GM19395 (cell line): ENCODE measurements around the gene CYP11A1.

Source experiments
- ATAC-seq: cut with Tn5 transposase; IDR thresholded peaks from one replicate; pipeline ENCODE4 v1.9.1; 2021; ENCODE audit warnings: mild to moderate bottlenecking, moderate library complexity; ENCODE audit not compliant: unreplicated experiment

Gene CYP11A1

DNA sequence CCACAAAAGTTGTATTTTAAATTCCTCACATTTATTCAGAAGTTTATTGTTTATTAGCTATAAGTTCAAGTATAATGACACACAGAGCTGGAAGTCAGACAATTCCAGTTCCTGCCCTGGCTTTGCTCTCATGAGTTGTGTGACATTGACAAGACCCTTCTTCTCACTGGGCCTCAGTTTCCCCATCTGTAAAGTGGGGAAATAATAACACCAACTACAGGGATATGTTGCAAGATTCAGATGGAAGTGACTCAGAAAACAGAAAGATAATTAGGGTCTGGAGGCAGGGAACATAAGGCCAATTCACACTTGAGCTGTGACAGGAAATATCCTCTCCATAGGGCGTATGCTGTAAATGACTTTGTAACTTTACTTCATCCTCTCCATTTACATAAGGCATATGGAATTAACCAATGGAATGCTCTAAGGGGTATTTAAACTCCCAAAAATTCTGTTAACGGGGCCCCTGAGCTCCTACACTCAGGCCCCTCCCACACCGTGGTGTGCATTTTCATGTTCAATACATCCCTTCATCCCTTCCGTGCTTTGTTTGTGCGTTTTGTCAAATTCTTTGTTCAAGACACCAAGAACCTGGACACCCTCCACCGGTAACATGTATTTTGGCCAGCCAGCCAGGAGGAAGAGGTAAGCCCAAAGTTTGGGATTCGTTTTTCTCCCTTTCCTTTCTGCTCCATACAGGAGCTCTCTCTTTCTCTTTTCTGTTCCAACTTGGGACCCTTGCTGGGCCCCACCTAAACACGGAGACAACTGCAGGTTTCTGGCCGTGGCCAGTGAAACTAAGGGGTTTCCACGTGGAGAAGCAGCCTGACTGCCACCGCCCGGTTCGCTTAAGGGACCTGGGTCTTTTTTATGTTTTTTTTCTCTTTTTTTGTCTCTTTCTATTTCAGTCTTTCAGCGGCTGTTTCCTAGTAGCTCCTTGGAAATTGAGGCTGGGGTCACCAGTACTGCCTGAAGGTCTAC lies 16.9 kb downstream of the CYP11A1 start:
- no peak for ATAC-seq

DNA sequence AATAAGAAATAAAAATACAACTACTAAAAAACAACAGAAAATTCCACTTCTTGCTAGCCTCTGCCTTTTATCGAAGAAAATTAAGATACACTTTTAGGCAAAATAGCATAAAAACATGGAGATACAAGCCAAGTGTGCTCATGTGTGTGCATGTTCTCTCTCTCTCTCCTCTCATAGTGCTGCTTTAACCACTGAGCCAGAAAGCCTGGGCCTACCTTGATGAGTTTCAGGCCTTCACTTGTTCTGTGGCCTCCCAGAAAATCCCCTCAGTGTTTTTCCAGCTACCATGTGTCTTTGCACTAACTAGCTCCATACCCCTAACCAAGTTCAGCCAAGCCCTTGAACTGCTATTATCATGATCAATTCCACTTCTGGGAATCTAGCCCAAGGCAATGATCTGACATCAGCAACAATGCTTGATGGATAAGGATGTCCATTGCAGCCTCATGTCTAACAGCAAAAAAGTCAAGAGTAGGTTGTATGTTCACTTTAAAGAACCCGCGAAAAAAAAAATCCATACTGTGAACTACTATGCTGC lies 18.1 kb downstream of the CYP11A1 start:
- no peak for ATAC-seq

DNA sequence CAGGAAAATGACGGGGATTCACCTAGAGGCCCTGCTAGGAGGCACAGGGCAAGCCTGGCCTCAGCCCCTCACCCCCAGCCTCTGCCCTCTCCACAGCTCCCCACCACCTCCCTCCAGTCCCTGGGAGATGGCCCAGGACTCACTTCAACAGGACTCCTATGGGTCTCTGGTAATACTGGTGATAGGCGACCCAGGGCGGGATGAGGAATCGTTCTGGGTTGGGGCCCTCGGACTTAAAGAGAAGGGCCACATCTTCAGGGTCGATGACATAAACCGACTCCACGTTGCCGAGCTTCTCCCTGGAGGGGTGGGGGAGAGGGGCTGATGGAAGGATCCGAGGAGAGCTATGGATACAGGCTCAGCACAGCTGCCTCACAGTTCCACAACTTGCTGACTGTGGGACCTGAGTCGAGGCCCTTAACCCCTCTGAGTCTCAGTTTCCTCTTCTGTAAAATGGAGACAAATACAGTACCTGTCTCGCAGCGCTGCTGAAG lies 19.6 kb downstream of the CYP11A1 start:
- ATAC-seq: no peak

DNA sequence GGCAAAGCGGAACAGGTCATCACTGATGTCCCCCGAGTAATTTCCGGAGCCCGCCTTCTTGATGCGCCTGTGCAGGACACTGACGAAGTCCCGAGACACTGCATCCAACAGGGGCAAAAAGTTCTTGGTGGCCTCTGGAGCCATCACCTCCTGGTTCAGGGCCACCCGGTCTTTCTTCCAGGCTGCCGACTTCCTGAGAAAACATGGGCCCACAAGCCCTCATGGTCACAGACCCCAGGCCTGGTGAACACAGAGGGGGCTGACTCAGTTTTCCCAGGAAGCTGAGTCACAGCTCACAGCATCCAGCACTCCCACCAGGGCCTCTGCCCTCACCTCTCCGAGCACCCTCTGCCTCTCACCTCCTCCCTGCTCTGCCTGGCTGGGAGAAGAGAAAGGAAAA lies 22.4 kb downstream of the CYP11A1 start:
- ATAC-seq: no peak

DNA sequence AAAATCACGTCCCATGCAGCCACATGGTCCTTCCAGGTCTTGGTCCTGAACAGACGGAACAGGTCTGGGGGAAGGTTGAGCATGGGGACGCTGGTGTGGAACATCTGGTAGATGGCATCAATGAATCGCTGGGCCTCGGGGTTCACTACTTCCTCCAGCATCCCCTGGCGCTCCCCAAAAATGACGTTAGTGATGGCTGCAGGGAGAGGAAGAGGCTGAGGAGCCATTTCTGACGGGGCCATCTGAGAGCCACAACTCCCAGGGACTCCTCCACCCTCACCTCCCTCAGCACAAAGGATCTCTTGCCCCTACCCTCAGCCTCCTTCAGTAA lies 23.7 kb downstream of the CYP11A1 start:
- ATAC-seq: no peak

DNA sequence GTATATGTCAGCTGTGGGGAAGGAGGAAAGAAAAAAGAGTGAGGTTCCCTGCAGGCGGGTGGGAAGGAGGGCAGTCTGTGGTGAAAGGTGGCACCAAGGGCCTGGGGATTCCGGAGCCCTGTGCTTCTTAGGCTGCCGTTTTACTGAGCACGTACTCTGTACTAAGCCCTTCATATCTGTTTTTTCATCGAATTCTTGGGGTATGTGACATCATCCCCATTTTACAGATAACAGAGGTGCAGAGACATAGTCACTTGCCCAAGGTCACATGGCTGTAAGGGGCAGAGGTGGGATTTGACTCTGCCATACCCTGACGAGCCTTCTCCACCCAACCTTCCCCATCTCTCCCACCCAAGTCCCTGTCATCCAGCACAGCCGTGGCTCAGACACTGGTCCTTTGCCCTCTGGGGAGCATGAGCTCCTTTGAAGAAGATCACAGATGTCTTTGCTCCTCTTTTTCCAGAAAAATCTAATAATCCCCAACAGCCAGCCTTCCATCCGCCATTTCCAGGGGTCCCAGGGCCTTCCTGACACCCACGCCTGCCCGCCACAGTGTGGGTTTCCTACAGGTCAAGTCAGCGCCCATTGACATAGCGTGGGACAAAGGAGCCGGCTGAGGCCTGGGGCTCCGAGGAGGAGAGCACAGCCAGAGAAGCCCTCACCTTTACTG lies 24.2 kb downstream of the CYP11A1 start:
- ATAC-seq: no peak

DNA sequence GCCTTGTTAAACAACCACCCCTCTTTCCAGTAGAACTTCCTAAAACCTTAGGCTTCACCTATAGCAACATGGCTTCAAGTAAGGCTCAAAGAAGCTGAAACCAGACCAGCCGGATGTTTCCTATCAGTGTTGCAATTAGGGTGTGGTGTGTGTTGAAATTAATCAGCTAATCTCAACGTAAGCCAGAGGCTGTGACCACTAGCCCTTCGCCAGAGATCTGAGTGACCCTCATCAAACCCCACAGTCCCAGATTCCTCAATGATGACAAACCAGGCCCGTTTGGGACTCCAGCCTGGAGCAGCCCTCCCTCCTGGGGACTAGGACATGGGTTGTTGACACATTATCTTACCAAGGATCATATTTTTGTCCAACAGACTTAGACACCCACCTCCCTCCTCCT lies 27.3 kb downstream of the CYP11A1 start:
- ATAC-seq: no peak

DNA sequence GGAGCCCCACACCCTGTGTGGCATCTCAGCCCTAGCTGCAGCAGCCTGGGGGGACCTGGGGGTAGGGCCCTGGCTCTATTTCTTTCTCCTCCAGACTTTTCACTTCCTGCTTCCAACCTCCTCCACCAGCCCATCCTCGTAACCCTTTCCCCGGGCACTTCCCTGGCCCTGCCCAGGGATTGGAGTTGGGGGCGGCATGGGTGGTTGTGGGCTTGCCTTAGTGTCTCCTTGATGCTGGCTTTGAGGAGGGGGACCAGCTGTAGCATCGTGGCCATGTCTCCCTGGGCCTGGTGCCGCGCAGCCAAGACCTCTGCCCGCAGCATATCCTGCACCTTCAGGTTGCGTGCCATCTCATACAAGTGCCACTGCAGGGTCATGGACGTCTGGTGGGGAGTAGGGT lies 28.1 kb downstream of the CYP11A1 start:
- ATAC-seq: no peak

DNA sequence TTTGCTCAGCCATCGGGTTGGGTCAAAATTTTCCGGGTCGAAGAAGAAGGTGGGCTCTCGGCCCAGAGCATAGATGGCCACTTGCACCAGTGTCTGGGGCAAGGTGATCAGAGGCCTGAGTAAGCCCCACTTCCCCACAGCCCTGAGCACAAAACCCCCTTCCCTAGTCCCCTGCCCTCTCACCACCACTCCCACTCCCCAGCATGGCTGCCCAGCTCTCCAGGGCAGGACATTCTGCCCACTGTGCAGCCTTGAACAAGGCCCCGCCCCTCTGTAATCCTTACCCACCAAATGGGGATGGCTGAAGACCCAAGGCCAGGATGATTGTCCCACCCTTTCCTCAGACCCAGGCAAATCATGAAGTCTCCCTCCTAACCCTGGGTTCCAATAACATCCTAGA lies 28.8 kb downstream of the CYP11A1 start:
- no peak for ATAC-seq

DNA sequence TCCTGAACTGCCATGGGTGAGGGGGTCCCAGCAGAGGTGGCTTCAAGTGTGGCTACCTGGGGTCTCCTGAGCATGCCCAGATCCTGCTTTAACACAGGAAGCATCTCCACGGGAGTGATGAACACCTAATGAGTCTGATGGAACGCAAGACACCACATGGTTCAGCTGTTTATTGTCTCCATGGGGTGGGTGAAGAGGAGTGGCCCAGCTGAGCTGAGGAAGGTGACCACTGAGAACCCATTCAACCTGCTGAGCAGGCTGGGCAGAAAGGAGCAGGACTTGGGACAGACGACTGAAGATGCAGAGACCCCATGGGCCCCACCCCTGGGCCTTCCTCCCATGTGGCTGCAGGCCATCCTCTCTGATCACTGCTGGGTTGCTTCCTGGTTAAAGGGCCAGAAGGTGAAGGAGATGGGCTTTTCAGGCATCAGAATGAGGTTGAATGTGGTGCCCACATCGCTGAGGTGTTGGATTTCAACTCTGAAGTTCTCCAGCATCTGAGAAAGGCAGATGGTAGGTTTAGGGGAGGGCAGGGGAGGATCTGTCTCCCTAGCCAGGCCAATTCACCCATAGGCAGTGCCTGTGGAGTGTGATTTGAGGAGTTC lies 29.7 kb downstream of the CYP11A1 start:
- ATAC-seq: no peak

DNA sequence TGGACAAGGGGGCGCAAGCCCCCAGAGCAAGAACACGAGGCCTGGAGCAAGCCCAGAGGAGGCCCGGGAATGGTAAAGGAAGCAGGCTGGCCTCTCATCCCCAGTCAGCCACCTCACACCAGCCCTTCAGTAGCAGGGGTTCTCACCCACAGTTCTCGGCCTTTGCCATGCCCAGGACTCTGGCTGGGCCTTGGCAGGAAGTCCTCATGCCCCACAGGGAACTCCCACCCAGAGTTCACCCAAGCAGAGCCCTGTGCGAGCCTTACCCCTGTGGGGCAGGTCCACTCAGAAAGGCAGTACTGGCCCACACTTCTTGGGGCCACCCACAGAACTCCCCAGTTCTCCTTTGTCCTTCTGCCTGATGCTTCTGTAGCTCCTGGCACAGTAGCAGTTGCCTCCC lies 30.3 kb downstream of the CYP11A1 start:
- no peak for ATAC-seq

DNA sequence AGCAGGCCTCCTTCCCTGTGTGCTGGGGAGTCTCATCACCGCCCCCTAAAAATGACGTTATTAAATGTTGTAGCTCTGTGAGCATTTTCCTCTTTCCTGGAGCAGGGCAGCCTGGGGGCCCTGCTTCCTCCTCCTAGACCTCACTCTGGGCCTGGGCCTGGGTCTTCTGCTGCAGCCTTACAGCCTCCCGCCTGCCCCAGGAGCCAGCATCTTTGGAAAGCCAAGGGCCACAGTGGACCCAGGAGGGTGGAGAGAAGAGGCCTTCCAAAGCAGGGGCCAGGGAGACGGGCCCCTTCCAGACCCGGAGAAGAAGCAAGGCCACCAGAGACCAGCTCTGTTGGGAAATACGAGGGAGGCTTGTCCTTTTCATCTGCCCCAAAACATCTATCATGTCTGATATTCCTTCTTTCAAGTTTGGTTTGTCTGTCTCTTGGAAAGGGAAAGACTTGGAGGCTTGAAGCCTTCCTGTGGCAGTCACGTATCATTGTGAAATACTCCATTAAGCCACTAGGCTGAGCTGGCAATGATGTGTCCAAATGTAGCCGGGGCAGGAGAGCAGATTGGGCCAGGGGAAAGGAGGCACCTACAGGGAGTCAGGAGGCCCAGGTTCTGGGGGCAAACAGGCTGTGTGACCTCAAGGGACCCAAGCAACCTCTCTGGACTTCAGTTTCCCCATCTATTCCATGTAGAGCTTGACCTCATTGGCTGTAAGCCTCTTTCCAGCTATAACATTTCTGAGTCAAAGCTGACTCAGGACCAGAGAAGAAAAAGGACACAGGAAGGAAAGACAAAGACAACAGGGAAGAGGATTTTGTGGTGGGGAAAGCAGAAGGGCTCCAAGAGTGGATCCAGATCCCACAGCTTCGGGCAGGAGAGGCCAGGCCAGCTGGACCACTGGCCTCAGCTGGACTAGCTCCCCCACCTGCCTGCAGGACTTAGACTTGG lies 31.1 kb downstream of the CYP11A1 start:
- no peak for ATAC-seq

DNA sequence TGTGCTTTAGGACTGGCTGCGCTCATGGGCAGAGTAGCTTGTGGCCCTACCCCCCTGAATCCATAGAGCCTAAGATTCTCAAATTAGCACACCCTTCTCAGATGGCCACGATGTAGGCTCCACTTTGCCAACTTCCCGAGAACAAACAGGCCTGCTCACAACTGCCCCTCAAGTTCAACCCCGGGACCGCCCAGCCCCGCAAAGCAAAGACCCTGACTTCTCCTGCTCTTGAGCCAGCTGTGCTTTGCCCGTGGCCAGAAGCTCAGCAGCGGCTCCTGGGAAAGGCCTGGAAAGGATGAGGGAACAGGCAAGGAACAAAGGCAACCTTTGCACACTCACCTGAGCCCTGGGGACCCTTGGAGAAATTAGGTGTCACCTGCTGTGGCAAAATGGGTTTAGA lies 32.0 kb downstream of the CYP11A1 start:
- ATAC-seq: no peak

DNA sequence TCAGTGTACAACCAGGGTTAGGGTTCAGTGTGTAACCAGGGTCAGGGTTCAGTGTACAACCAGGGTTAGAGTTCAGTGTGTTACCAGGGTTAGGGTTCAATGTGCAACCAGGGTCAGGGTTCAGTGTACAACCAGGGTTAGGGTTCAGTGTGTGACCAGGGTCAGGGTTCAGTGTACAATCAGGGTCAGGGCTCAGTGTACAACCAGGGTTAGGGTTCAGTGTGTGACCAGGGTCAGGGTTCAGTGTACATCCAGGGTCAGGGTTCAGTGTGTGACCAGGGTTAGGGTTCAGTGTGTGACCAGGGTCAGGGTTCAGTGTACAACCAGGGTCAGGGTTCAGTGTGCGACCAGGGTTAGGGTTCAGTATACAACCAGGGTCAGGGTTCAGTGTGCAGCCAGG lies 33.3 kb downstream of the CYP11A1 start:
- ATAC-seq: no peak

DNA sequence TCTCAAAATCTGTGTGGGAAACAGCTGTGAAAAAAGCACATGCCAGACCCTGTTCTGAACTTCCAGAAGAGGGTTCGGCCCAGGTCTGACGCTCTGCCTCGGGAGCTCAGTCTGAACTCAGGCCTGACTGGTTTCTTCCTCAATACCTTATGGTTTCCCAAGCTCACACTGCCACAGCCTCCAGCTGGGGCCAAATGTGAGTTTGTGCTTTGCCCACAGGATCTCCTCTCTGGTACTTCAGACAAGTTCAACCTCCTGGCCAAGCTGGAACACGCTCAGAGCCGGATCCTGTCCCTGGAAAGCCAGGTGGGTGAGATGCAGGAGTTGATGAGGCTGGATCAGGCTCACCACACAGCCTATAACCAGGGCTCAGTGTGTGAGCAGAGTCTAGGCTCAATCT lies 33.8 kb downstream of the CYP11A1 start:
- no peak for ATAC-seq

DNA sequence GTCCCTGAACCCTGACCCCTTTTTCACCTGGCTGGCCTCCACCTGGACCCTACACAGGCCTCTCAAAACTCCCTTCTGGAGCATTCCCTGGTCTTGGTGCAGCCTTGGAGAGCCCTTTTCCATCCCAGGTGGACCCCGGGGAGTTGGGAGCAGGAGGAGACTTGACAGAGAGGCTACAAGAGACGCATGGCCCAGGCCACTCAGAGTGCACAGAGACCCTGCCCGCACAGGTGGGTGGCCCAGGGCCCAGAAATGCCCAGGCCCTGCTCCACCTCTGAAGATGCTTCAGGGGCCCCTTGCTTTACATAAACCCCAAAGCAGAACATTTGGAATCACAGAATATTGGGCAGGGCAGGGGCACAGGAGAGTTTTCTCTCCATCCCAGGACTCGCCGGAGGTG lies 34.4 kb downstream of the CYP11A1 start:
- no peak for ATAC-seq

DNA sequence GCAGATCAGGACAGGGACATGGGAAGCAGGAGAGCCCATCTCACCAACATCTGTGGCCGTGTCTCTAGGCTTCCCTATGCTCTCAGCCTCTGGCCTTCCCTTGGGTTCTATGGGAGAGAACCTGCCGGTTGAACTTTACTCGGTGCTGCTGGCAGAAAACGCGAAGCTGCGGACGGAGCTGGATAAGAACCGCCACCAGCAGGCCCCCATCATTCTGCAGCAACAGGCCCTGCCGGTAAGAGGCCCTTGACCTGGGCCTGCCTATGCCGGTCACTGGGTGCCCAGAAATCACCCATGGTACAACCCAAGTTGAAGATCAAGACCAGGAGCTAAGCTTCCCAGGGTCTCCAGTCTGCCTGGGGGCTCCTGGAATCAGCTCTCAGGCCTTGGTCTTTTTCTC lies 34.8 kb downstream of the CYP11A1 start:
- no peak for ATAC-seq

DNA sequence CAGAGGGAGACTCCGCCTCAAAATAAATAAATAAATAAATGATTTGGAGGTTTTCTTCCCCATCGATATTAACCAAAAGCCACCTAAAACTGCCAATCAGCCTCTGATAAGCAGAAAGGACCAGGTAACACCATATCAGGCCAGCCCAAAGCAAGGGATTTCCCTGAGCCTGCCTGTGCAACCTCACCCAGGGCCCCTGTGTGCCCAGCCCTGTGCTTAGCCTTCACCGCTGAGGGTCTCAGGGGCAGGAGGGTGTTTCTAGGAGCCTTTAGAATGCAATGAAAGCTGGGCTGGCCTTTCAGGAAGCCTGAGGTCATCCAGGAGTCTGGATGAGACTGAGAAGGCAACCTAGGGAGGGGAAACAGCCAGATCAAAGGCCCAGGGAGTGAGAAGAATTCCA lies 35.4 kb downstream of the CYP11A1 start:
- no peak for ATAC-seq

DNA sequence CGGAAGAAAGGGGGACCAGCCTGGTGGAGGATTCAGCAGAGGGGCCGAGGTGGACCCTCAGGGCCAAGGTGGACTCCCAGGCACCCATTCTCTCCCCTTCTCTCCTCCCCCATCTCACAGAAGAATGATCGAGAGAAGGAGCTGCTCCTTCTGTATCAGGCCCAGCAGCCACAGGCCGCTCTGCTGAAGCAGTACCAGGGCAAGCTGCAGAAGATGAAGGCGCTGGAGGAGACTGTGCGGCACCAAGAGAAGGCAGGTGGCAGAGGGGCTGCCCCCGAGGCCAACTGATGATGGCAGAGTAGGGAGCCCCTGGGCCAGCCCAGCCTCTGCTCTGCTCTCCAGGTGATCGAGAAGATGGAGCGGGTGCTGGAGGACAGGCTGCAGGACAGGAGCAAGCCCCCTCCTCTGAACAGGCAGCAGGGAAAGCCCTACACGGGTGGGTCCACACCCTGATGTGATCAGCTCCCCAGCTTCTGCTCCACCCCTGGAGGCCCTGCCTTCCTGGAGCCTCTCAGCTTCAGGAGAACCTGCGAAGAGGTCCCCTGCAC lies 36.5 kb downstream of the CYP11A1 start:
- ATAC-seq: no peak
